ENCODE results near the gene SUB1. TPM values are rescaled to one million over a fixed set of nuclear protein-coding genes. Genes with fewer than 3 reads are reported as not detected.

Gene SUB1
- total RNA-seq, 1 experiment from 2014 or later, result 288 TPM

- WGBS (ENCODE audit: extremely low coverage, insufficient read length, low lambda C conversion rate), result no CpG with 5 or more reads among the region's 4 CpGs
- Histone ChIP-seq H4K5ac (ENCODE audit: insufficient read length, low read depth, low read length) (no peak overlapping the region), H3K4ac (ENCODE audit: low read depth, low read length) (no peak overlapping the region), H3K18ac (ENCODE audit: insufficient read length, low read depth, low read length) (no peak overlapping the region), H4K20me1 (ENCODE audit: control insufficient read depth, insufficient read depth, insufficient read length) (no peaks in the 10 kb centered on the region), H3K79me2 (ENCODE audit: insufficient read depth, low read length) (no peaks in the 10 kb centered on the region), H2BK15ac (ENCODE audit: low read depth, low read length) (no peak overlapping the region), H2BK5ac (ENCODE audit: insufficient read length, low read length) (no peak overlapping the region), H3K9me3 (ENCODE audit: control insufficient read depth, low read depth, low read length) (no peaks in the 10 kb centered on the region), H2BK120ac (ENCODE audit: low read depth, low read length, poor library complexity, severe bottlenecking) (no peak overlapping the region), H2BK12ac (ENCODE audit: insufficient read length, low read depth, low read length) (no peak overlapping the region), H3K23me2 (ENCODE audit: insufficient read length, low read depth, low read length, poor library complexity, severe bottlenecking) (no peaks in the 10 kb centered on the region), H3K4me1 (ENCODE audit: insufficient read depth, low read length) (no peaks in the 10 kb centered on the region), H3T11ph (ENCODE audit: low read length) (no peak overlapping the region), H3K4me2 (ENCODE audit: insufficient read depth, insufficient read length, low read length) (no peak overlapping the region), H3K27me3 (ENCODE audit: insufficient read depth, low read length) (no peaks in the 10 kb centered on the region), H2AFZ (ENCODE audit: low read length) (no peak overlapping the region), H2AK5ac (ENCODE audit: insufficient read length, low read length) (no peak overlapping the region), H3K56ac (ENCODE audit: insufficient read length, low read depth, low read length) (no peak overlapping the region), H3K14ac (ENCODE audit: insufficient read depth, low read length) (no peak overlapping the region), H4K8ac (replicated peaks; ENCODE audit: insufficient read length, low read depth, low read length) (no peak overlapping the region), H2BK20ac (ENCODE audit: low read depth, low read length, poor library complexity, severe bottlenecking) (no peak overlapping the region), H3K27ac (ENCODE audit: insufficient read length, low read depth, low read length) (no peak overlapping the region), H3K79me1 (ENCODE audit: insufficient read depth, low read depth, low read length, poor library complexity, severe bottlenecking) (no peaks in the 10 kb centered on the region), H4K91ac (ENCODE audit: insufficient read length, low read depth, low read length) (no peak overlapping the region), H3K23ac (ENCODE audit: insufficient read length, low read depth, low read length) (no peak overlapping the region), H3K9ac (ENCODE audit: extremely low read depth, insufficient read length, low read length) (no peak overlapping the region)
- H3K4me3 Mint-ChIP-seq, result no peak overlapping the region
- peaks cover 2% of the 10 kb centered on the region for H3K27me3 Mint-ChIP-seq (ENCODE audit: low read depth)
- H3K36me3 Mint-ChIP-seq (ENCODE audit: insufficient read depth in 1 of 3, low read depth in 3 of 3), result peaks cover 4 to 11% (median 10%) of the 10 kb centered on the region in 3 experiments; a peak in 5 of 7 replicates
- DNase-seq, result no peak
- no peaks in the 10 kb centered on the region for H3K4me1 Mint-ChIP-seq
- TF ChIP-seq CTCF (conservative IDR thresholded peaks at IDR 0.05), result no peak
- H3K9me3 Mint-ChIP-seq, result peaks cover 13 to 14% of the 10 kb centered on the region in 2 experiments
- H3K27ac Mint-ChIP-seq, result no peak overlapping the region
These were observed 65.7 kb downstream of the SUB1 start for GRCh38 chr5:32651088-32651487.

All from H9 (cell line).